Loucy (cell line): ENCODE measurements around the gene ARHGAP10.
A peak's percentile ranks its signal among the peaks of the same experiment; 100 is the strongest.

Experiments used
- H2AFZ ChIP-seq: fragments of 200-600 bp; sonication (generic); 2 replicates; pipeline ENCODE4 v1.6.0; 2016; ENCODE audit warnings: antibody characterized with exemption, mild to moderate bottlenecking, low read length, moderate library complexity
- H3F3A ChIP-seq: fragments of 200-600 bp; 2 replicates; pipeline ENCODE4 v1.6.0; 2016; ENCODE audit warnings: antibody characterized with exemption, low read depth, mild to moderate bottlenecking
- H3K27me3 ChIP-seq: fragments of 200-600 bp; sonication (generic); 2 replicates; pipeline ENCODE4 v1.6.1; 2014; ENCODE audit warnings: low read length, mild to moderate bottlenecking; ENCODE audit not compliant: insufficient read depth, poor library complexity, severe bottlenecking
- H3K36me3 ChIP-seq: fragments of 200-600 bp; sonication (generic); 2 replicates; pipeline ENCODE4 v1.6.1; 2016; ENCODE audit warnings: low read length; ENCODE audit not compliant: insufficient read depth
- H3K4me1 ChIP-seq: fragments of 200-600 bp; sonication (generic); 2 replicates; pipeline ENCODE4 v1.5.1; 2014; ENCODE audit warnings: low read length, mild to moderate bottlenecking; ENCODE audit not compliant: insufficient read depth, poor library complexity, severe bottlenecking
- H3K4me2 ChIP-seq: fragments of 200-600 bp; sonication (generic); 2 replicates; pipeline ENCODE4 v1.6.0; 2014; ENCODE audit warnings: antibody characterized with exemption, low read length, low read depth, mild to moderate bottlenecking; ENCODE audit not compliant: poor library complexity, severe bottlenecking
- H3K4me3 ChIP-seq: fragments of 200-600 bp; sonication (generic); 2 replicates; pipeline ENCODE4 v1.5.1; 2014; ENCODE audit warnings: low read length, mild to moderate bottlenecking, mixed read lengths; ENCODE audit not compliant: poor library complexity, severe bottlenecking
- H3K79me2 ChIP-seq: fragments of 200-600 bp; sonication (generic); 2 replicates; pipeline ENCODE4 v1.6.1; 2014; ENCODE audit warnings: low read length; ENCODE audit not compliant: insufficient read depth
- H3K9ac ChIP-seq: fragments of 200-600 bp; sonication (generic); 2 replicates; pipeline ENCODE4 v1.6.0; 2014; ENCODE audit warnings: mild to moderate bottlenecking, low read depth, low read length, moderate library complexity; ENCODE audit not compliant: poor library complexity, severe bottlenecking
- H3K9me2 ChIP-seq: fragments of 200-600 bp; sonication (generic); replicated peaks from 2 replicates; pipeline ENCODE4 v1.6.1; 2016; ENCODE audit warnings: low read depth, low read length, mixed read lengths
- H3K9me3 ChIP-seq: fragments of 200-600 bp; sonication (generic); 2 replicates; pipeline ENCODE4 v1.6.1; 2014; ENCODE audit warnings: mild to moderate bottlenecking, antibody characterized with exemption, low read length, low read depth; ENCODE audit not compliant: insufficient read depth
- H4K20me1 ChIP-seq: fragments of 200-600 bp; sonication (generic); 2 replicates; pipeline ENCODE4 v1.6.0; 2014; ENCODE audit warnings: antibody characterized with exemption, low read length, mild to moderate bottlenecking; ENCODE audit not compliant: insufficient read depth, poor library complexity, severe bottlenecking
- EZH2phosphoT487 ChIP-seq: fragments of 200-600 bp; IDR thresholded peaks from 2 replicates; pipeline ENCODE4 v1.6.1; 2018; ENCODE audit warnings: antibody characterized with exemption, mild to moderate bottlenecking, moderate library complexity, borderline replicate concordance
- TF ChIP-seq, protein P1 (sequence below): fragments of 200-600 bp; sonication (generic); conservative IDR thresholded peaks from 2 replicates; pipeline ENCODE4 v1.5.1; 2014; ENCODE audit warnings: mild to moderate bottlenecking, antibody characterized with exemption, low read length

ARHGAP10 gene

DNA sequence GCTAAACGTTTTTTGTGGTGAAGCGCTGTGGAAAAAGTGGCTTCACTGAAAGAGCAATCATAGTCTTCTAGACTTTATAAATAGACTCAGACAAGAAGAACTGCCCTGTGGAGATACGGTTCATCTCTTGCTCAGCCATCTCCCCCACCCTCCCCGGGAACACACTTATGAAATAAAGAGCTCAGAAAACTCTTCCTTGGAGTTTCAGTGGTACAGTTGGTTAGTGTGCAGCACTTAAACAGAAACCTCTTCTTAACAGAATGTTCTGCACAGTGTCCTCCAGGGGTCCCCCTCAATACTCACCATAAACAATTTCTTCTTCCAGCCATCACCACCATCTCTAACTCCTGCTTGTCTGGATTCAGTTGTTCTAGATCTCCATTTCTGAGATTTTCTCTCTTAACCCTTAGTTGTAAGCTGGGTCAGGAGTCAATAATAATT, 313.0 kb downstream of the ARHGAP10 start:
- TF ChIP-seq, protein P1, sequence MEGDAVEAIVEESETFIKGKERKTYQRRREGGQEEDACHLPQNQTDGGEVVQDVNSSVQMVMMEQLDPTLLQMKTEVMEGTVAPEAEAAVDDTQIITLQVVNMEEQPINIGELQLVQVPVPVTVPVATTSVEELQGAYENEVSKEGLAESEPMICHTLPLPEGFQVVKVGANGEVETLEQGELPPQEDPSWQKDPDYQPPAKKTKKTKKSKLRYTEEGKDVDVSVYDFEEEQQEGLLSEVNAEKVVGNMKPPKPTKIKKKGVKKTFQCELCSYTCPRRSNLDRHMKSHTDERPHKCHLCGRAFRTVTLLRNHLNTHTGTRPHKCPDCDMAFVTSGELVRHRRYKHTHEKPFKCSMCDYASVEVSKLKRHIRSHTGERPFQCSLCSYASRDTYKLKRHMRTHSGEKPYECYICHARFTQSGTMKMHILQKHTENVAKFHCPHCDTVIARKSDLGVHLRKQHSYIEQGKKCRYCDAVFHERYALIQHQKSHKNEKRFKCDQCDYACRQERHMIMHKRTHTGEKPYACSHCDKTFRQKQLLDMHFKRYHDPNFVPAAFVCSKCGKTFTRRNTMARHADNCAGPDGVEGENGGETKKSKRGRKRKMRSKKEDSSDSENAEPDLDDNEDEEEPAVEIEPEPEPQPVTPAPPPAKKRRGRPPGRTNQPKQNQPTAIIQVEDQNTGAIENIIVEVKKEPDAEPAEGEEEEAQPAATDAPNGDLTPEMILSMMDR, result peak; percentile 47
- no peak for TF ChIP-seq EZH2phosphoT487
- H3K36me3 ChIP-seq, result peaks cover 14% of the 10 kb centered on the region; the same call in 1 of the 2 replicates
- H3K9me3 ChIP-seq, result no peaks in the 10 kb centered on the region
- H3K4me3 ChIP-seq, result no peak overlapping the region
- no peaks in the 10 kb centered on the region for H4K20me1 ChIP-seq
- no peak overlapping the region for H3K4me2 ChIP-seq
- H3K27me3 ChIP-seq, result no peaks in the 10 kb centered on the region
- no peak overlapping the region for H3K9ac ChIP-seq
- no peaks in the 10 kb centered on the region for H3F3A ChIP-seq
- no peaks in the 10 kb centered on the region for H3K79me2 ChIP-seq
- no peak overlapping the region for H2AFZ ChIP-seq
- H3K9me2 ChIP-seq, result no peaks in the 10 kb centered on the region
- H3K4me1 ChIP-seq, result no peaks in the 10 kb centered on the region

DNA sequence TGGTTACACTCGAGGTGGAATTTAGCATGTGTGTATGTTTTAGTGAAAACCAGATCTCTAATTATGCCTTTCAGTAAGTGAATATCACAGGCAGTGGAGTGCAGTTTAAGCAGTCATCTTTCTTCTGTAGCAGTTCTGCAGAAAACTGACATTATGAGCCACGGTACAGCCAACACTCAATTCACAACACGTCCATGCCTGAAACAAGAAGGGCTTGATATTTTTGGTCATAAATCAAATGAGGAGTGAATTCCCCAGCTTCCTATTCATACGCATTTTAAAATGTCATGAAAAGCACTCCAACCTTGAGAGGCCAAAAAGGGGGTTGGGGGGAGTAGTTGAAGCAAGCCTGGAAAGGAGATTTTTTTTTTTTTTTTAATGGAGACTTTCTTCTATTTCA, 316.7 kb downstream of the ARHGAP10 start:
- H3F3A ChIP-seq, result no peaks in the 10 kb centered on the region

DNA sequence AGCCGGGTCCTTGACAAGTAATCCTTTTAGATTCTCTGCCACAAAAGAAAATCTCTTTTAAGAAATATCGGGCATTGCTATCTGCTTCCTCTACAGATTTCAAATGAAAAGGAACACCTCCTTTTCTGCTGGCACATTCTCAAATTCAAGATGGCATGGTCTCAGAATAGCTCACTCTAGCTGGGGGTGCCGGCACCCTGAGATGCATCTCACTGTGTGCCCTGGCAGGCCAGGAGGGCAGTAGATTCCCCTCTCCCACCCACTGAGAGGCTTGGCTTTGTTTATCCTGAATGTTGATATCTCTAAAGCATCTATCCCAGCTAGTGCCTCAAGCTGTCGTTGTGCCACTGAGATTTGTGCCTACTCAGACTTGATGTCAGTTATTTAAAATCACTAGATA, 319.5 kb downstream of the ARHGAP10 start:
- no peak overlapping the region for H3K4me2 ChIP-seq
- H3K36me3 ChIP-seq, result peaks cover 14% of the 10 kb centered on the region; the same call in 1 of the 2 replicates
- no peaks in the 10 kb centered on the region for H3K9me3 ChIP-seq
- H3K9ac ChIP-seq, result no peak overlapping the region
- H3F3A ChIP-seq, result no peaks in the 10 kb centered on the region
- no peaks in the 10 kb centered on the region for H3K4me1 ChIP-seq
- no peaks in the 10 kb centered on the region for H3K79me2 ChIP-seq
- no peak overlapping the region for H2AFZ ChIP-seq
- no peak overlapping the region for H3K4me3 ChIP-seq
- TF ChIP-seq EZH2phosphoT487, result no peak
- TF ChIP-seq, protein P1, result no peak
- H4K20me1 ChIP-seq, result no peaks in the 10 kb centered on the region
- no peaks in the 10 kb centered on the region for H3K9me2 ChIP-seq
- H3K27me3 ChIP-seq, result no peaks in the 10 kb centered on the region

More for the DNA sequence above, 316.7 kb downstream of the ARHGAP10 start:
- Histone ChIP-seq H4K20me1 (no peaks in the 10 kb centered on the region), H3K36me3 (peaks cover 14% of the 10 kb centered on the region; the same call in 1 of the 2 replicates), H3K9me3 (no peaks in the 10 kb centered on the region), H3K4me3 (no peak overlapping the region), H3K4me2 (no peak overlapping the region), H3K27me3 (no peaks in the 10 kb centered on the region), H3K9me2 (no peaks in the 10 kb centered on the region), H3K4me1 (no peaks in the 10 kb centered on the region), H3K9ac (no peak overlapping the region), H2AFZ (no peak overlapping the region), H3K79me2 (no peaks in the 10 kb centered on the region)
- TF ChIP-seq, protein P1, result no peak
- TF ChIP-seq EZH2phosphoT487, result no peak
